Liver (tissue), 9 donors: Measurements from ENCODE around the gene SERPINF2. TPM values are rescaled to one million over a fixed set of nuclear protein-coding genes. Genes with fewer than 3 reads are reported as not detected.

Experiments used
- DNase-seq: peaks from one replicate; pipeline ENCODE4 v3.0.0-alpha.2; 2017; ENCODE audit warnings: low spot score
- H3K27ac ChIP-seq, 2 donors: one replicate each; pipeline ENCODE4 v1.7.0; 2013; ENCODE audit warnings: inconsistent platforms in 2 of 2, low read length in 2 of 2, control low read depth in 1 of 2, low read depth in 1 of 2, mild to moderate bottlenecking in 1 of 2
- H3K27me3 ChIP-seq, 4 donors: one replicate each; pipeline versions ENCODE4 v1.6.1 to v1.7.0; 2013; ENCODE audit warnings: low read length in 3 of 4, inconsistent platforms in 1 of 4, mild to moderate bottlenecking in 1 of 4, moderate library complexity in 1 of 4; ENCODE audit not compliant: control insufficient read depth in 4 of 4, insufficient read depth in 4 of 4
- H3K36me3 ChIP-seq, 4 donors: one replicate each; pipeline versions ENCODE4 v1.6.1 to v1.7.0; 2013; ENCODE audit warnings: low read length in 3 of 4, mild to moderate bottlenecking in 3 of 4, low read depth in 1 of 4, moderate library complexity in 1 of 4; ENCODE audit not compliant: control insufficient read depth in 4 of 4, insufficient read depth in 3 of 4
- H3K4me1 ChIP-seq, 4 donors: one replicate each; pipeline versions ENCODE4 v1.6.1 to v1.7.0; 2013; ENCODE audit warnings: low read length in 3 of 4, mild to moderate bottlenecking in 3 of 4, moderate library complexity in 1 of 4; ENCODE audit not compliant: control insufficient read depth in 4 of 4, insufficient read depth in 4 of 4
- H3K4me3 ChIP-seq, 3 donors: one replicate each; pipeline versions ENCODE4 v1.6.1 to v1.7.0; 2013; ENCODE audit warnings: low read length in 3 of 3, control low read depth in 1 of 3, low read depth in 1 of 3, mild to moderate bottlenecking in 1 of 3
- H3K9ac ChIP-seq, 2 donors: one replicate each; pipeline ENCODE4 v1.7.0; 2013; ENCODE audit warnings: low read length in 2 of 2, mild to moderate bottlenecking in 2 of 2, moderate library complexity in 2 of 2, control low read depth in 1 of 2, low read depth in 1 of 2
- H3K9me3 ChIP-seq, 4 donors: one replicate each; pipeline versions ENCODE4 v1.6.1 to v1.7.0; 2013; ENCODE audit warnings: low read length in 3 of 4; ENCODE audit not compliant: control insufficient read depth in 4 of 4
- CTCF ChIP-seq: fragments of 150-350 bp; IDR thresholded peaks from 2 replicates; pipeline ENCODE4 v1.5.1; 2017; ENCODE audit warnings: improper control_type of control experiment, low read depth, low read length; ENCODE audit not compliant: missing input control
- EGR1 ChIP-seq, 2 donors: IDR thresholded peaks; 2 replicates each; pipeline ENCODE4 v1.6.1; 2016 to 2018; ENCODE audit warnings: antibody characterized with exemption in 2 of 2, low read depth in 2 of 2
- FOXA1 ChIP-seq: IDR thresholded peaks from 2 replicates; pipeline ENCODE4 v1.6.1; 2016; ENCODE audit warnings: antibody characterized with exemption
- FOXA2 ChIP-seq: IDR thresholded peaks from 2 replicates; pipeline ENCODE4 v1.6.1; 2016; ENCODE audit warnings: antibody characterized with exemption
- GABPA ChIP-seq, 2 donors: IDR thresholded peaks in 1 of 2; conservative IDR thresholded peaks in 1 of 2; 2 replicates each; pipeline ENCODE4 v1.6.1; 2016; ENCODE audit warnings: antibody characterized with exemption in 2 of 2, mild to moderate bottlenecking in 1 of 2, moderate library complexity in 1 of 2
- HNF4A ChIP-seq, 2 donors: conservative IDR thresholded peaks; 2 replicates each; pipeline ENCODE4 v1.6.1; 2016; ENCODE audit warnings: antibody characterized with exemption in 2 of 2, mild to moderate bottlenecking in 2 of 2
- HNF4G ChIP-seq: IDR thresholded peaks from 2 replicates; pipeline ENCODE4 v1.6.1; 2016; ENCODE audit warnings: antibody characterized with exemption
- JUND ChIP-seq, 2 donors: IDR thresholded peaks; 2 replicates each; pipeline ENCODE4 v1.6.1; 2016; ENCODE audit warnings: antibody characterized with exemption in 2 of 2
- MAX ChIP-seq: IDR thresholded peaks from 2 replicates; pipeline ENCODE4 v1.6.1; 2016; ENCODE audit warnings: antibody characterized with exemption
- NR2F2 ChIP-seq: IDR thresholded peaks from 2 replicates; pipeline ENCODE4 v1.6.1; 2016; ENCODE audit warnings: antibody characterized with exemption
- RAD21 ChIP-seq, 2 donors: IDR thresholded peaks; 2 replicates each; pipeline ENCODE4 v1.6.1; 2016; ENCODE audit warnings: antibody characterized with exemption in 2 of 2, mild to moderate bottlenecking in 2 of 2
- REST ChIP-seq: IDR thresholded peaks from 2 replicates; pipeline ENCODE4 v1.6.1; 2016; ENCODE audit warnings: antibody characterized with exemption, mild to moderate bottlenecking
- RXRA ChIP-seq, 2 donors: IDR thresholded peaks; 2 replicates each; pipeline ENCODE4 v1.6.1; 2017 to 2018; ENCODE audit warnings: antibody characterized with exemption in 2 of 2, mild to moderate bottlenecking in 1 of 2
- SP1 ChIP-seq: IDR thresholded peaks from 2 replicates; pipeline ENCODE4 v1.6.1; 2018; ENCODE audit warnings: antibody characterized with exemption, mild to moderate bottlenecking
- TAF1 ChIP-seq: conservative IDR thresholded peaks from 2 replicates; pipeline ENCODE4 v1.6.1; 2016; ENCODE audit warnings: antibody characterized with exemption, mild to moderate bottlenecking
- YY1 ChIP-seq: IDR thresholded peaks from 2 replicates; pipeline ENCODE4 v1.6.1; 2016; ENCODE audit warnings: antibody characterized with exemption, mild to moderate bottlenecking
- WGBS: extraction: QIAGEN DNeasy Blood & Tissue Kit; methylation state at CpG from one replicate; pipeline ENCODE4 v1.1.7; 2013; 5-methylcytosine and 5-hydroxymethylcytosine counted together
- polyA plus RNA-seq, 2 donors: library from polyadenylated mRNA; stranded (reverse) in 1 of 2; unstranded in 1 of 2; fragments of 200-250 nt in 1 of 2; fragments of >200 nt in 1 of 2; fragmentation: Nextera tagmentation in 1 of 2; extraction: Ambion mirVana in 1 of 2; gene quantifications; one replicate each; pipeline versions ENCODE4 v1.2.1 to v1.2.3, GENCODE V29; 2013 to 2015
- total RNA-seq, 2 donors: library from RNA; depleted of rRNA; stranded (reverse); fragments of >200 nt; gene quantifications; one replicate each; pipeline ENCODE4 v1.2.3, GENCODE V29; 2014
- TF ChIP-seq, protein P1 (sequence below): IDR thresholded peaks from 2 replicates; pipeline ENCODE4 v1.6.1; 2016; ENCODE audit warnings: antibody characterized with exemption
- TF ChIP-seq, protein P2 (sequence below): IDR thresholded peaks from 2 replicates; pipeline ENCODE4 v1.6.1; 2016; ENCODE audit warnings: antibody characterized with exemption
- donor health status: healthy.
- donor health status: healthy.
- donor health status: healthy.
- donor health status: healthy.
- donor health status: healthy.

The SERPINF2 gene
- total and polyA plus RNA-seq, 4 donors: 477 to 1,248 (median 675) TPM

DNA sequence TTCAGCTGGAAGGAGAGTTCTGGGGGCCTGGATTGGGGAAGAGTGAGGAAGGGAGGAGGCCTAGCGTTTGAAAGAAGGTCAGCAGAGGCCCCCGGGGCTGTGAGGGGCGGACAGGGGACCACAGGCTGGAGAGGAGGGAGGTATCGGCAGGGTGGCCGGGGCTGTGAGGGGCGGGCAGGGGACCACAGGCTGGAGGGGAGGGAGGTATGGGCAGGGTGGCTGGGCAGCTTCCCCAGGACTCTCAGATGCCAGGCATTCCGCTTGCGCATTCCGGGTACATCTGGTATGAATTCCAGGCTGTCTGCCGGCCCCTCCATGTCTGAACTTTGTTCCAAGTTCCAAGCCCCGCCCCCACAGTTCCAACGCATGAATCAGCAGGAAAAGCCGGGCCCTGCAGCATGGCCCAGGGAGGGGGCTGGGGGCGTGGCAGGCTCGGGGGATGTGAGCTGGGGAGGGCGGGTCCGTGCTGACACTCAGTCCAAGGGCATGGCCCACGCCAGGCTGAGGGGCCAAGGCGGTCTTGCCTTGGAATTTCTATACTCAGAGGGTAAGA, 28.2 kb upstream of the SERPINF2 start (continued):
- TF ChIP-seq JUND (IDR thresholded peaks at IDR 0.05) (peak in 1 of 2 donors; percentile 42), RXRA (IDR thresholded peaks at IDR 0.05) (no peak), REST (peak; percentile 20)

DNA sequence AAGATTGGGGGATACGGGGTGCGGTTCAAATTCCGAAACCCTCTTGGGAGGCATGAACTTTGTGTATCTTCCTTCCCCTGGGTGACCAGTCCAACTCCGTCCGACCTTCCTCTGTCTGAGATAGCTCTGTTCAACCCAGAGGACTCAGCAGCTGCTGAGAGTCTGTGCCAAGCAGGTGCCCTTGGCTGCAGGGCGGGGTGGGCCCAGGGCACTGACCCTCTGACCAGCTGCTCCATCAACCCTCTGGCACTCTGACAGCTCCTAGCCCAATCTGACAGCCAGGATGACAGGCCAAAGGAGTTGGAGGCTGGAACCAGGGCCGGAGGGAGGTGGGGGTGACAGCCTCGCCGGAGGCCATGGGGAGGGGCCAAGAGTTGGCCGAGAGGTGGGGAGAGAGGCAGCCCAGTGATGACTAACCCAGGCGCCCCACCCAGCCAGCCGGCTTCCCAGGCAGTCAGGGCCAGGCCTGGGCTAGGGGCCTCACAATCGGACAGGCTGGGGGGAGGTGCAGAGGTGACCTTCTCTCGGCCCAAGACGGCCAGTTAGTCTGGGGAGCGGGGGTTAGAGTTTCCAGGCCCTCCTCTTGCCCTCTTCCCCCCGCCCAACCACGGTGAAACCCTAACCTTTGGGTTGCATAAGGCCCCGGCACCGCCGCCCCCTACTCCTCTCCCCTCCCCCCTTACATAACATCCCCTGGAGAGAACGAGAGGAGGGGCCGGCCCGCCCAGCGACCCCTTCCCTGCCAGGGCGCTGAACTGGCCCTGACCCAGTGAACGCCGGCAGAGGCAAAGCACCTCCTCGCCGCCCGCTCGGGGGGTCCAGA, 27.5 kb upstream of the SERPINF2 start:
- H3K36me3 ChIP-seq: peaks cover 11 to 24% (median 14%) of the 10 kb centered on the region in 4 donors
- no peaks in the 10 kb centered on the region for H3K27me3 ChIP-seq
- peak overlapping the region; percentile 78 to 96 (median 89) for H3K4me3 ChIP-seq
- WGBS: 2% methylated on average over 32 of the region's 32 CpGs
- no peaks in the 10 kb centered on the region for H3K9me3 ChIP-seq
- peak overlapping the region; percentile 18 to 49 for H3K9ac ChIP-seq
- H3K27ac ChIP-seq: peak overlapping the region; percentile 95 to 96
- no peak for TF ChIP-seq FOXA1
- no peak for TF ChIP-seq GABPA (IDR thresholded peaks at IDR 0.05 in 1 of 2, conservative IDR thresholded peaks at IDR 0.05 in 1 of 2)
- peak; percentile 16 to 49 for TF ChIP-seq JUND (IDR thresholded peaks at IDR 0.05)
- TF ChIP-seq MAX: peak; percentile 9
- no peak for TF ChIP-seq EGR1 (IDR thresholded peaks at IDR 0.05; ENCODE audit: low read depth in 2 of 2)
- peak; percentile 81 for TF ChIP-seq NR2F2
- no peak for TF ChIP-seq FOXA2
- peak; percentile 91 to 97 for TF ChIP-seq RXRA (IDR thresholded peaks at IDR 0.05)
- peak; percentile 51 to 62 for TF ChIP-seq HNF4A (conservative IDR thresholded peaks at IDR 0.05)
- TF ChIP-seq, protein P1, sequence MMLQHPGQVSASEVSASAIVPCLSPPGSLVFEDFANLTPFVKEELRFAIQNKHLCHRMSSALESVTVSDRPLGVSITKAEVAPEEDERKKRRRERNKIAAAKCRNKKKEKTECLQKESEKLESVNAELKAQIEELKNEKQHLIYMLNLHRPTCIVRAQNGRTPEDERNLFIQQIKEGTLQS: peak; percentile 53
- TF ChIP-seq RAD21 (IDR thresholded peaks at IDR 0.05): no peak
- TF ChIP-seq CTCF: no peak
- peak; percentile 63 for TF ChIP-seq YY1
- TF ChIP-seq SP1: peak; percentile 73
- TF ChIP-seq, protein P2, sequence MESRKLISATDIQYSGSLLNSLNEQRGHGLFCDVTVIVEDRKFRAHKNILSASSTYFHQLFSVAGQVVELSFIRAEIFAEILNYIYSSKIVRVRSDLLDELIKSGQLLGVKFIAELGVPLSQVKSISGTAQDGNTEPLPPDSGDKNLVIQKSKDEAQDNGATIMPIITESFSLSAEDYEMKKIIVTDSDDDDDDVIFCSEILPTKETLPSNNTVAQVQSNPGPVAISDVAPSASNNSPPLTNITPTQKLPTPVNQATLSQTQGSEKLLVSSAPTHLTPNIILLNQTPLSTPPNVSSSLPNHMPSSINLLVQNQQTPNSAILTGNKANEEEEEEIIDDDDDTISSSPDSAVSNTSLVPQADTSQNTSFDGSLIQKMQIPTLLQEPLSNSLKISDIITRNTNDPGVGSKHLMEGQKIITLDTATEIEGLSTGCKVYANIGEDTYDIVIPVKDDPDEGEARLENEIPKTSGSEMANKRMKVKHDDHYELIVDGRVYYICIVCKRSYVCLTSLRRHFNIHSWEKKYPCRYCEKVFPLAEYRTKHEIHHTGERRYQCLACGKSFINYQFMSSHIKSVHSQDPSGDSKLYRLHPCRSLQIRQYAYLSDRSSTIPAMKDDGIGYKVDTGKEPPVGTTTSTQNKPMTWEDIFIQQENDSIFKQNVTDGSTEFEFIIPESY: no peak
- TF ChIP-seq HNF4G: no peak
- peak; percentile 13 for TF ChIP-seq REST
- TF ChIP-seq TAF1: peak; percentile 72
- peaks cover 11 to 54% (median 30%) of the 10 kb centered on the region in 4 donors for H3K4me1 ChIP-seq
- peak; percentile 77 for DNase-seq
